HL-60 (cell line): ENCODE results near the gene PTPRM.

Source experiments
- DNase-seq, 2 experiments: peaks; one replicate each; pipeline ENCODE4 v3.0.0-alpha.2; 2010 to 2020; ENCODE audit warnings: low read depth in 1 of 2, low spot score in 1 of 2
- H3K27ac ChIP-seq: fragments of 250-450 bp; sonication (Bioruptor Pico); replicated peaks from 2 replicates; pipeline ENCODE4 v1.5.1; 2020; ENCODE audit warnings: mild to moderate bottlenecking, moderate library complexity
- H3K27me3 ChIP-seq: fragments of 250-450 bp; sonication (Bioruptor Pico); 2 replicates; pipeline ENCODE4 v1.5.1; 2021; ENCODE audit warnings: mild to moderate bottlenecking, moderate library complexity; ENCODE audit not compliant: insufficient read depth, poor library complexity, severe bottlenecking
- H3K4me3 ChIP-seq: replicated peaks from 2 replicates; pipeline ENCODE4 v1.5.1; 2011; ENCODE audit warnings: mild to moderate bottlenecking, control low read depth, low read length; ENCODE audit not compliant: insufficient read depth
- CTCF ChIP-seq: IDR thresholded peaks from one replicate; pipeline ENCODE4 v1.5.1; 2011; ENCODE audit warnings: low read length, control low read depth, inconsistent platforms; ENCODE audit not compliant: insufficient read depth
- GABPA ChIP-seq: IDR thresholded peaks from 2 replicates; pipeline ENCODE4 v1.6.1; 2012; ENCODE audit warnings: low read depth
- POLR2AphosphoS5 ChIP-seq: IDR thresholded peaks from 2 replicates; pipeline ENCODE4 v1.6.1; 2012; ENCODE audit warnings: low read depth
- REST ChIP-seq: IDR thresholded peaks from 2 replicates; pipeline ENCODE4 v1.6.1; 2012; ENCODE audit warnings: low read depth; ENCODE audit not compliant: insufficient replicate concordance
- SPI1 ChIP-seq: IDR thresholded peaks from 2 replicates; pipeline ENCODE4 v1.6.1; 2012; ENCODE audit warnings: low read depth, mild to moderate bottlenecking, borderline replicate concordance

PTPRM gene

GRCh38 chr18:8217051-8217564 is 650.0 kb downstream of the PTPRM start:
- DNase-seq, result no peak
- TF ChIP-seq POLR2AphosphoS5, result no peak
- no peak for TF ChIP-seq REST
- TF ChIP-seq GABPA, result no peak
- TF ChIP-seq CTCF, result no peak
- TF ChIP-seq SPI1, result no peak
- Histone ChIP-seq H3K27me3 (peaks cover 3% of the 10 kb centered on the region), H3K4me3 (no peak overlapping the region), H3K27ac (no peak overlapping the region)

GRCh38 chr18:8218197-8218596 is 651.1 kb downstream of the PTPRM start:
- peaks cover 3% of the 10 kb centered on the region for H3K27me3 ChIP-seq
- no peak overlapping the region for H3K4me3 ChIP-seq
- TF ChIP-seq SPI1 (no peak), REST (no peak), GABPA (no peak), CTCF (no peak), POLR2AphosphoS5 (no peak)
- no peak overlapping the region for H3K27ac ChIP-seq
- no peak for DNase-seq

- DNase-seq, result no peak
- Histone ChIP-seq H3K27ac (no peak overlapping the region), H3K27me3 (no peaks in the 10 kb centered on the region), H3K4me3 (no peak overlapping the region)
- no peak for TF ChIP-seq SPI1
- no peak for TF ChIP-seq GABPA
- TF ChIP-seq REST, result no peak
- TF ChIP-seq CTCF, result no peak
- TF ChIP-seq POLR2AphosphoS5, result no peak
Measured at GRCh38 chr18:8221452-8221851, 654.3 kb downstream of the PTPRM start.
